Epithelial cell of esophagus (primary cell): ENCODE results near the gene KMT5C.

Experiments
- DNase-seq: peaks from one replicate; pipeline ENCODE4 v3.0.0; 2010; ENCODE audit warnings: low read depth
- H3K4me3 ChIP-seq: 2 replicates; pipeline ENCODE4 v1.5.1; 2011; ENCODE audit warnings: mild to moderate bottlenecking, low read length, control low read depth
- TF ChIP-seq, protein P1 (sequence below): IDR thresholded peaks from 2 replicates; pipeline ENCODE4 v1.5.1; 2011; ENCODE audit warnings: low read depth, mild to moderate bottlenecking, low read length, control low read depth, inconsistent platforms; ENCODE audit not compliant: insufficient read depth; ENCODE audit errors: missing control alignments

KMT5C gene

GRCh38 chr19:55309448-55309847 is 30.2 kb upstream of the KMT5C start:
- no peak for DNase-seq
- H3K4me3 ChIP-seq, result no peak overlapping the region
- TF ChIP-seq, protein P1, sequence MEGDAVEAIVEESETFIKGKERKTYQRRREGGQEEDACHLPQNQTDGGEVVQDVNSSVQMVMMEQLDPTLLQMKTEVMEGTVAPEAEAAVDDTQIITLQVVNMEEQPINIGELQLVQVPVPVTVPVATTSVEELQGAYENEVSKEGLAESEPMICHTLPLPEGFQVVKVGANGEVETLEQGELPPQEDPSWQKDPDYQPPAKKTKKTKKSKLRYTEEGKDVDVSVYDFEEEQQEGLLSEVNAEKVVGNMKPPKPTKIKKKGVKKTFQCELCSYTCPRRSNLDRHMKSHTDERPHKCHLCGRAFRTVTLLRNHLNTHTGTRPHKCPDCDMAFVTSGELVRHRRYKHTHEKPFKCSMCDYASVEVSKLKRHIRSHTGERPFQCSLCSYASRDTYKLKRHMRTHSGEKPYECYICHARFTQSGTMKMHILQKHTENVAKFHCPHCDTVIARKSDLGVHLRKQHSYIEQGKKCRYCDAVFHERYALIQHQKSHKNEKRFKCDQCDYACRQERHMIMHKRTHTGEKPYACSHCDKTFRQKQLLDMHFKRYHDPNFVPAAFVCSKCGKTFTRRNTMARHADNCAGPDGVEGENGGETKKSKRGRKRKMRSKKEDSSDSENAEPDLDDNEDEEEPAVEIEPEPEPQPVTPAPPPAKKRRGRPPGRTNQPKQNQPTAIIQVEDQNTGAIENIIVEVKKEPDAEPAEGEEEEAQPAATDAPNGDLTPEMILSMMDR, result no peak

GRCh38 chr19:55310498-55310897 is 29.2 kb upstream of the KMT5C start:
- H3K4me3 ChIP-seq, result no peak overlapping the region
- TF ChIP-seq, protein P1, result no peak

DNA sequence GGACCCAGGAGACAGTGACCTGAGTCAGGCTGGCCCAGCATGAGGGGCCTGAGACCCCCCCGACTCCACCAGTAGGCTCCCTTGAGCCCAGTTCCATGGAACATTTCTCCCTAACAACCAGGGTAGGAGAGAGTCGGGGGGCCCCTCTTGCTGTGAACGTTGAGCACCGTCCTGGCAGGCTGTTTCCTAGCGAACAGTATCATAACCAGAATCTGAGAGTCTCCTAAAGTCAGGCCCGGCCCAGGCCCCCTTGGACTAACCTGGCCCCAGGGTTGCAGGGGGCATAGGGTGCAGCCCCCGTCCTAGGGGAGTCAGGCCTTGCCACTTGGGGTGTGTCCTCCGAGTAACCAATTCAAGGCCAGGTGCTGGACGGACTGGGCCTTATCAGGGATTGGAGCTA is 28.3 kb upstream of the KMT5C start:
- no peak overlapping the region for H3K4me3 ChIP-seq
- no peak for DNase-seq
- TF ChIP-seq, protein P1, result no peak

More at GRCh38 chr19:55310498-55310897, 29.2 kb upstream of the KMT5C start:
- no peak for DNase-seq

GRCh38 chr19:55311797-55312196 is 27.9 kb upstream of the KMT5C start:
- TF ChIP-seq, protein P1, result no peak
- DNase-seq, result no peak
- no peak overlapping the region for H3K4me3 ChIP-seq

- TF ChIP-seq, protein P1, result no peak
- no peak overlapping the region for H3K4me3 ChIP-seq
- no peak for DNase-seq
These were observed 26.8 kb upstream of the KMT5C start for GRCh38 chr19:55312621-55313512.

DNA sequence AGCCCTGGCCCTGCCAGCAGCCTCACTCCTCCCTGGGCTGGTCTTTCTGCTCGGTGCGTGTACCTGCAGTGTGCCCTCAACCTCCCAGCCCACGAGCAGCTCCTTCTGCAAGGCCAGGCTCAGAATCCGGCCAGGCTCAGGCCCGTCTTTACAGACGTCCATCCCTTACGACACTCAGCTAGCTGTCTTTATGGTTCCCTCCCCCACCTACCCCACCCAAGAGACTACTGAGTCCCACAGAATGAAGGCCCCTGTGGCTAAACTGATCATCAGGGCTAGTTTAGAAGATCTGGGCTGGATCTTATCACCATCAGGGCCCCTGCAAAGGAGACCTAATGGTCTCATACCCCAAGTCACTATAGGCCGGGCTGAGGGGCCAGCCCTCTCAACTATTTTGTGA is 25.3 kb upstream of the KMT5C start:
- DNase-seq, result no peak
- TF ChIP-seq, protein P1, result no peak
- H3K4me3 ChIP-seq, result no peak overlapping the region
